Eye (tissue), 1 donor: Measurements from ENCODE around the gene PPL.
"Not testable (repeated sequence)": the region's sequence is repeated elsewhere in the genome, so short reads cannot be mapped to it uniquely, and the experiment has no call there.

Source experiments
- DNase-seq: peaks from one replicate; pipeline ENCODE4 v3.0.0-alpha.2; 2015

PPL gene

GRCh38 chr16:4908854-4909401 is 28.0 kb downstream of the PPL start:
- no peak for DNase-seq

- DNase-seq, result no peak
These were observed 31.9 kb downstream of the PPL start for GRCh38 chr16:4904942-4905615.

GRCh38 chr16:4904108-4904941 is 32.6 kb downstream of the PPL start:
- no peak for DNase-seq

- no peak for DNase-seq
These were observed 34.9 kb downstream of the PPL start for GRCh38 chr16:4902038-4902437.

- DNase-seq, result no peak
These were observed 36.2 kb downstream of the PPL start for GRCh38 chr16:4900750-4901149.

- no peak for DNase-seq
These were observed 36.9 kb downstream of the PPL start for GRCh38 chr16:4900036-4900435.

- DNase-seq, result no peak
These were observed 37.5 kb downstream of the PPL start for GRCh38 chr16:4899474-4899846.

- no peak for DNase-seq
These were observed 38.0 kb downstream of the PPL start for GRCh38 chr16:4898811-4899473.

- DNase-seq, result no peak
These were observed 39.6 kb downstream of the PPL start for GRCh38 chr16:4897328-4897727.

GRCh38 chr16:4896761-4897160 is 40.2 kb downstream of the PPL start:
- not testable (repeated sequence) for DNase-seq

- DNase-seq, result no peak
These were observed 41.6 kb downstream of the PPL start for GRCh38 chr16:4895366-4895765.

- DNase-seq, result no peak
These were observed 42.4 kb downstream of the PPL start for GRCh38 chr16:4894276-4895150.

GRCh38 chr16:4893103-4893862 is 43.7 kb downstream of the PPL start:
- DNase-seq, result no peak

GRCh38 chr16:4892361-4893102 is 44.4 kb downstream of the PPL start:
- DNase-seq, result peak; percentile 56

- DNase-seq, result no peak
These were observed 45.1 kb downstream of the PPL start for GRCh38 chr16:4891886-4892216.

- DNase-seq, result no peak
These were observed 45.7 kb downstream of the PPL start for GRCh38 chr16:4891097-4891885.

GRCh38 chr16:4890686-4891085 is 46.3 kb downstream of the PPL start:
- DNase-seq, result no peak

GRCh38 chr16:4890026-4890425 is 46.9 kb downstream of the PPL start:
- no peak for DNase-seq

- DNase-seq, result no peak
These were observed 48.4 kb downstream of the PPL start for GRCh38 chr16:4888428-4889135.

- DNase-seq, result no peak
These were observed 50.8 kb downstream of the PPL start for GRCh38 chr16:4886151-4886550.
